Endodermal cell (in vitro differentiated cells): ENCODE results near the gene MAPK8IP2. TPM values are rescaled to one million over a fixed set of nuclear protein-coding genes. Genes with fewer than 3 reads are reported as not detected.

Experiments used
- DNase-seq: peaks from one replicate; pipeline ENCODE4 v3.0.0-alpha.2; 2017
- H3K27ac ChIP-seq: 2 replicates; pipeline ENCODE4 v1.5.1; 2013; ENCODE audit warnings: mild to moderate bottlenecking, low read depth, low read length, moderate library complexity
- H3K27me3 ChIP-seq: 2 replicates; pipeline ENCODE4 v1.6.1; 2013; ENCODE audit warnings: mild to moderate bottlenecking, low read length, moderate library complexity; ENCODE audit not compliant: insufficient read depth, control insufficient read depth, poor library complexity, severe bottlenecking
- H3K36me3 ChIP-seq: 2 replicates; pipeline ENCODE4 v1.7.0; 2013; ENCODE audit warnings: mild to moderate bottlenecking, low read length, moderate library complexity; ENCODE audit not compliant: control insufficient read depth, insufficient read depth
- H3K4me1 ChIP-seq: one replicate; pipeline ENCODE4 v1.7.0; 2013; ENCODE audit warnings: low read length; ENCODE audit not compliant: control insufficient read depth, insufficient read depth
- H3K4me3 ChIP-seq: 2 replicates; pipeline ENCODE4 v1.5.1; 2013; ENCODE audit warnings: mild to moderate bottlenecking, low read length, moderate library complexity
- H3K9ac ChIP-seq: 2 replicates; pipeline ENCODE4 v1.6.1; 2013; ENCODE audit warnings: mild to moderate bottlenecking, low read length, moderate library complexity; ENCODE audit not compliant: poor library complexity, severe bottlenecking; ENCODE audit errors: extremely low read depth
- H3K9me3 ChIP-seq: 2 replicates; pipeline ENCODE4 v1.6.1; 2013; ENCODE audit warnings: mild to moderate bottlenecking, low read length, moderate library complexity; ENCODE audit not compliant: control insufficient read depth
- H3K27ac Mint-ChIP-seq: 2 replicates; pipeline ENCODE4 v1.8.0; 2020; ENCODE audit warnings: mixed read lengths
- H3K27me3 Mint-ChIP-seq: 2 replicates; pipeline ENCODE4 v1.8.0; 2021; ENCODE audit warnings: mild to moderate bottlenecking, mixed read lengths; ENCODE audit not compliant: insufficient read depth
- H3K36me3 Mint-ChIP-seq: 2 replicates; pipeline ENCODE4 v1.8.0; 2020; ENCODE audit warnings: low read depth, mixed read lengths
- H3K4me1 Mint-ChIP-seq: 2 replicates; pipeline ENCODE4 v1.8.0; 2020; ENCODE audit warnings: mixed read lengths
- H3K4me3 Mint-ChIP-seq: 2 replicates; pipeline ENCODE4 v1.8.0; 2020; ENCODE audit warnings: mild to moderate bottlenecking, moderate library complexity, mixed read lengths
- H3K9me3 Mint-ChIP-seq: 2 replicates; pipeline ENCODE4 v1.8.0; 2020; ENCODE audit warnings: mild to moderate bottlenecking, mixed read lengths
- CTCF ChIP-seq: fragments of 200-600 bp; sonication (generic); conservative IDR thresholded peaks from 2 replicates; pipeline ENCODE4 v1.5.0; 2021; ENCODE audit warnings: antibody characterized with exemption, mild to moderate bottlenecking
- WGBS, 2 experiments: methylation state at CpG; one replicate each; pipeline versions ENCODE4 v1.1.5 to v1.1.7; 2013; ENCODE audit warnings: missing lambda C conversion rate in 2 of 2, mixed read lengths in 1 of 2; ENCODE audit not compliant: insufficient coverage in 1 of 2, insufficient read length in 1 of 2; 5-methylcytosine and 5-hydroxymethylcytosine counted together
- total RNA-seq, 2 donors: library from RNA; stranded (reverse); fragmentation: NEBNext Ultra II Directional in 1 of 2; extraction: Animal tissue kit (Norgen Biotek cat#: 25700) in 1 of 2; gene quantifications; 2 replicates in 1 of 2; 3 replicates in 1 of 2; pipeline ENCODE4 v1.2.1, GENCODE V29; 2021

The MAPK8IP2 gene
- total RNA-seq, 2 donors from 2014 or later: 1.2 to 1.4 TPM

GRCh38 chr22:50608996-50609395, 8.4 kb downstream of the MAPK8IP2 start:
- H3K36me3 ChIP-seq: no peaks in the 10 kb centered on the region
- DNase-seq: no peak
- Mint-ChIP-seq H3K27me3 (peaks cover 83% of the 10 kb centered on the region), H3K4me3 (no peak overlapping the region), H3K36me3 (no peaks in the 10 kb centered on the region), H3K4me1 (no peaks in the 10 kb centered on the region), H3K27ac (no peak overlapping the region), H3K9me3 (no peaks in the 10 kb centered on the region)
- H3K27ac ChIP-seq: no peak overlapping the region
- H3K4me3 ChIP-seq: no peak overlapping the region
- H3K9ac ChIP-seq: no peak overlapping the region
- no peak for TF ChIP-seq CTCF
- 89 to 93% methylated on average over 8 to 10 of the region's 10 CpGs for WGBS, 2 experiments
- H3K4me1 ChIP-seq: no peaks in the 10 kb centered on the region
- peaks cover 54% of the 10 kb centered on the region for H3K27me3 ChIP-seq
- no peaks in the 10 kb centered on the region for H3K9me3 ChIP-seq

GRCh38 chr22:50609599-50609998, 9.0 kb downstream of the MAPK8IP2 start:
- Mint-ChIP-seq H3K4me3 (no peak overlapping the region), H3K27me3 (peaks cover 82% of the 10 kb centered on the region), H3K36me3 (no peaks in the 10 kb centered on the region), H3K27ac (no peak overlapping the region), H3K4me1 (no peaks in the 10 kb centered on the region), H3K9me3 (no peaks in the 10 kb centered on the region)
- no peak for TF ChIP-seq CTCF
- H3K36me3 ChIP-seq: no peaks in the 10 kb centered on the region
- 85 to 100% methylated on average over 5 to 12 of the region's 12 CpGs for WGBS, 2 experiments
- H3K4me1 ChIP-seq: no peaks in the 10 kb centered on the region
- no peaks in the 10 kb centered on the region for H3K9me3 ChIP-seq
- no peak overlapping the region for H3K9ac ChIP-seq
- no peak overlapping the region for H3K27ac ChIP-seq
- DNase-seq: no peak
- H3K4me3 ChIP-seq: no peak overlapping the region
- peaks cover 50% of the 10 kb centered on the region for H3K27me3 ChIP-seq

GRCh38 chr22:50610041-50610451, 9.5 kb downstream of the MAPK8IP2 start:
- WGBS, 2 experiments: 91 to 100% methylated on average over 2 to 11 of the region's 11 CpGs
- Mint-ChIP-seq H3K36me3 (no peaks in the 10 kb centered on the region), H3K27me3 (peaks cover 78% of the 10 kb centered on the region), H3K9me3 (no peaks in the 10 kb centered on the region), H3K4me1 (no peaks in the 10 kb centered on the region), H3K27ac (no peak overlapping the region), H3K4me3 (no peak overlapping the region)
- H3K27me3 ChIP-seq: peaks cover 46% of the 10 kb centered on the region
- no peaks in the 10 kb centered on the region for H3K9me3 ChIP-seq
- H3K36me3 ChIP-seq: no peaks in the 10 kb centered on the region
- H3K4me1 ChIP-seq: no peaks in the 10 kb centered on the region
- no peak for DNase-seq
- no peak overlapping the region for H3K27ac ChIP-seq
- no peak for TF ChIP-seq CTCF
- no peak overlapping the region for H3K9ac ChIP-seq
- no peak overlapping the region for H3K4me3 ChIP-seq
